GM12801 (cell line): ENCODE data around the gene RNF19B.

Experiments
- CTCF ChIP-seq: IDR thresholded peaks from one replicate; pipeline ENCODE4 v1.5.1; 2011; ENCODE audit warnings: control low read depth; ENCODE audit not compliant: insufficient read length; ENCODE audit errors: extremely low read depth

Gene RNF19B

GRCh38 chr1:32969566-32969965 is 5.0 kb upstream of the RNF19B start:
- no peak for TF ChIP-seq CTCF

GRCh38 chr1:32967888-32968568 is 3.4 kb upstream of the RNF19B start:
- no peak for TF ChIP-seq CTCF

GRCh38 chr1:32966900-32967299 is 2.3 kb upstream of the RNF19B start:
- TF ChIP-seq CTCF = no peak

- no peak for TF ChIP-seq CTCF
Observed at GRCh38 chr1:32965251-32965747, 690 bp upstream of the RNF19B start.

GRCh38 chr1:32963746-32964460 is 706 bp downstream of the RNF19B start:
- no peak for TF ChIP-seq CTCF

- TF ChIP-seq CTCF = no peak
Observed at GRCh38 chr1:32962248-32962896, 2.2 kb downstream of the RNF19B start.

- TF ChIP-seq CTCF = no peak
Observed at GRCh38 chr1:32960819-32961355, 3.7 kb downstream of the RNF19B start.
